Rectal smooth muscle tissue (tissue), 1 donor: Measurements from ENCODE around the gene PTGES2.

Source experiments
- H3K27ac ChIP-seq: one replicate; pipeline ENCODE4 v1.7.0; 2013; ENCODE audit warnings: low read depth, low read length, inconsistent platforms
- H3K27me3 ChIP-seq: one replicate; pipeline ENCODE4 v1.7.0; 2013; ENCODE audit warnings: low read length; ENCODE audit not compliant: control insufficient read depth, insufficient read depth
- H3K36me3 ChIP-seq: one replicate; pipeline ENCODE4 v1.7.0; 2013; ENCODE audit warnings: low read length; ENCODE audit not compliant: control insufficient read depth, insufficient read depth
- H3K4me1 ChIP-seq: one replicate; pipeline ENCODE4 v1.7.0; 2013; ENCODE audit warnings: low read length; ENCODE audit not compliant: control insufficient read depth, insufficient read depth
- H3K4me3 ChIP-seq: one replicate; pipeline ENCODE4 v1.7.0; 2013; ENCODE audit warnings: low read length
- H3K9ac ChIP-seq: one replicate; pipeline ENCODE4 v1.7.0; 2013; ENCODE audit warnings: low read length

Gene PTGES2

DNA sequence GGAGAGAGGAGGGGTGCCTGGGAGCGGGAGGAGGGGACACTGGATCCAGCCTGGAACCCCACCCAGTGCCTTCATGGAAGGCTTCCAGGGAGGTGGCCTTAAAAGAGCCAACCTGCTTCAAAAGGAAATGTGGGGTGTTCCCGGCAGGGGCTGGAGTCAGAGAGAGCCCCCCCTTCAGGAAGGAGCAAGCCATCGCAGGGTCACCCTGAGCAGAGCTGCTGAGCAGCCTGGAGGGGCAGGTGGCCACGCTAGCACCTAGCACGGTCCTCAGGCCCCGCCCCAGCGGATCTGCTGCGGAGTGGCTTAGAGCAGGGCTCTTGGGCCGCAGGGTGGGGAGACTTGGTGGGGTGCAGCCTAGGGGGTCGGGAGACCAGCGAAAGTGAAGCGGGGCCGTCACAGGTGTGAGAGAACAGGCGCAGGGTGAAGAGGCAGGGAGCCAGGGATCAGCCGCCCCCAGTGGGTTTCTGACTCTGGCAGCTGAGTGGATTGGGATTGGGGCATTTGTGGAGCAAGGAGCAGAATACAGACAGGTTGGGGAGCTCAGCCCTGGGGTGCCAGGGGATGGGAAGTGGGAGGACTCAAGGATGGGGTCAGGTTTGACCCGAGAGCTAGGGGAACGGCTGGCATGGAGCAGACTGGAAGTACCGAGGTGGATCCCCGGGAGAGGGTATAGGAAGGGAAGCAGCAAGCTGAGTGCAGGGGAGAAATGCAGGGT, 23.2 kb upstream of the PTGES2 start:
- Histone ChIP-seq H3K27ac (no peak overlapping the region), H3K27me3 (no peaks in the 10 kb centered on the region), H3K4me3 (no peak overlapping the region), H3K4me1 (no peaks in the 10 kb centered on the region), H3K9ac (no peak overlapping the region), H3K36me3 (no peaks in the 10 kb centered on the region)

DNA sequence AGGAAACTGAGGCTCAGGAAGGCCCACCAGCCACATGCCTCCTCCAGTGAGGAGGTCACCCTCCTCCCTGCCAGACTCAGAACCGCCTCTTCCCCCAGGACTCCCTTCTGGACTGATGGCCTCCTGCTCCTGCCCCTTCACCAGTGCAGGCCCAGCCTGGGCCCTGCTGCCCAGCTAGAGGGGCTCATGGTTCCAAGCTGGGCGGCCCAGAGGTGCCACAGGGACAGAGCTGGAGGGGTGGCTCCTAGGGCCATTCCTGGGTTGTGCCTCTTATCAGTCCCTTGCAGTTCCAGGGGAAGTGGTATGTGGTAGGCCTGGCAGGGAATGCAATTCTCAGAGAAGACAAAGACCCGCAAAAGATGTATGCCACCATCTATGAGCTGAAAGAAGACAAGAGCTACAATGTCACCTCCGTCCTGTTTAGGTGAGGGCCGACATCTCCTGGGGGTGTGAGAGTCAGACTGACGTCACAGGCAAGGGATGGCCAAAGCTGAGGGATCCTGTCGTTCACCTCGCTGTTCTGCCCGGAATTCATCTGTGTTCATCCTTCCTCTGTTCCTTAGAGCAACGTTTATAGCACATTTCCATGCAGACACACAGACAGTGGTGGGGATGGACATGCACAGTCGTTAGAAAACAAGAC, 22.5 kb upstream of the PTGES2 start:
- no peak overlapping the region for H3K9ac ChIP-seq
- H3K36me3 ChIP-seq: no peaks in the 10 kb centered on the region
- H3K4me3 ChIP-seq: no peak overlapping the region
- no peaks in the 10 kb centered on the region for H3K4me1 ChIP-seq
- no peak overlapping the region for H3K27ac ChIP-seq
- H3K27me3 ChIP-seq: no peaks in the 10 kb centered on the region

DNA sequence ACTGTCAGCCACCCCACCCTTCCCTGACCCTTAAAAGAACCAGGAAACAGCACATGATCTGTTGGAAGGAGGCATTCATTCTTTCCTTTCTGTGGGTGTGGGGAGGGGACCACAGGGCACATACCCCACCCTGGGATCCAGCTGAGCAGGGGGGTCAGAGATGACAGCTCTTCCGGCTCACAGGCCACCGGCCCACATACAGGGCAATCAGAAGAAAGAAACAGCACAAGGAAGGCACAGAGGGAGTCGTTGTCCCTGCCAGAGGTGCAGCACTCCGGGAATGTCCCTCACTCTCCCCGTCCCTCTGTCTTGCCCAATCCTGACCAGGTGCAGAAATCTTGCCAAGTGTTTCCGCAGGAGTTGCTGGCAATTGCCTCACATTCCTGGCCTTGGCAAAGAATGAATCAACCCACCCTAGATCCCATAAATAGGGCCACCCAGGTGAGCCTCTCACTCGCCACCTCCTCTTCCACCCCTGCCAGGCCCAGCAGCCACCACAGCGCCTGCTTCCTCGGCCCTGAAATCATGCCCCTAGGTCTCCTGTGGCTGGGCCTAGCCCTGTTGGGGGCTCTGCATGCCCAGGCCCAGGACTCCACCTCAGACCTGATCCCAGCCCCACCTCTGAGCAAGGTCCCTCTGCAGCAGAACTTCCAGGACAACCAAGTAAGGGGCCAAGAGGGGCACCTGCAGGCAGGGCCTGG, 21.6 kb upstream of the PTGES2 start, which contains the start of gene LCN2:
Gene LCN2 (plus strand): TSS at position 453 of the 701 bp plus-strand sequence. CDS start 73 bp downstream, at position 526.
- H3K36me3 ChIP-seq: no peaks in the 10 kb centered on the region
- no peak within 1 kb of the TSS for H3K27ac ChIP-seq
- no peaks in the 10 kb centered on the region for H3K4me1 ChIP-seq

DNA sequence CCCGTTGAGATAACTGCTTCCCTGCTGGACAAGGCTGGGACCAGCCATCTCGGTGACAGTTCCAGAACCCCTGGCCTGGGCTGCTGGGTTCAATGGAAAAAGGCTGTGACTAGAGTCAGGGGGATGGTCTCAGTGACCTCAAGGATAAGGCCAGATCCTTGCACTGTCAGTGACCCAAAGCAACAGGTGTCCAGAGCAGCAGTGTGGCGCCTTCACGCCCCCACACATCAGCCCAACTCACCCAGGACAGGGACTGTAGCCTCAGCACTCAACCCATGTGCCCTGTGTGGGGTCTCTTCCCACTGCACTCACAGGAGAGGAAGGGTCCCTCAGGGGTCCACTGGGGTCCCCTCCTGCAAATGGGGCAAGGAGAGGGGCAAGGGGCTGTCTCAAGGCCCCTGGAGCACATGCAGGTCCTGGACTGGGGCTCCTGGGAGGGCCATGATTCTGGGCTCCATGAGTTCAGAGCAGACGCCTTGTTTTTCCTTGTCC, 21.0 kb upstream of the PTGES2 start:
- Histone ChIP-seq H3K27ac (no peak overlapping the region), H3K9ac (no peak overlapping the region)

More for the DNA sequence above, 21.6 kb upstream of the PTGES2 start, which contains the start of gene LCN2:
- no peak within 1 kb of the TSS for H3K9ac ChIP-seq
- H3K4me3 ChIP-seq: no peak within 1 kb of the TSS
- no peaks in the 10 kb centered on the region for H3K27me3 ChIP-seq

DNA sequence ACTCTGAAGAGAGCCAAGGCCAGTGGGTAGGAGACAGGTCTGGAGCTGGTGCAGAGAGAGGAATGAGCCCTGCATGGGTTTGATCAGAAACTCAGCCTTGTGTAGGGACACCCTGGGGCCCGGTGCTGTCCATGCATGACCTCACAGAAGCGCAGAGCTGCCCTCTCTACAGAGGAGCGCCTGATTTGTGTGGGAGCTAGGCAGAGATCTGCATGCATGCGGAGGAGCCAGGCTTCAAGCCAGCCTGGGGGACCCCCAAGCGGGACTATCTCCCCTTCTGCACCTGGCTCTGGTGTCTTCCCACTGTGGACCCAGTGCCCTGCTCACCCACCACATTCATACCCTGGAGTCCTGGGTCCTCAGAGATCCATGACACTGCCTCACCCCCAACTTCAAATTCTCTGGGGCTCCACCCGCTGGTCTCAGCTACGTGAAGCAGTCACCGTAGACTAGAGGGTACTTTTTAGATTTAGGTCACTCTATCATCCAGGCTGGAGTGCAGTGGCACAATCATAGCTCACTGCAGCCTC, 19.1 kb upstream of the PTGES2 start:
- no peak overlapping the region for H3K4me3 ChIP-seq
- no peak overlapping the region for H3K9ac ChIP-seq
- no peak overlapping the region for H3K27ac ChIP-seq
- H3K27me3 ChIP-seq: no peaks in the 10 kb centered on the region
- H3K4me1 ChIP-seq: no peaks in the 10 kb centered on the region
- no peaks in the 10 kb centered on the region for H3K36me3 ChIP-seq

More for the DNA sequence above, 21.0 kb upstream of the PTGES2 start:
- Histone ChIP-seq H3K36me3 (no peaks in the 10 kb centered on the region), H3K27me3 (no peaks in the 10 kb centered on the region), H3K4me1 (no peaks in the 10 kb centered on the region), H3K4me3 (no peak overlapping the region)

DNA sequence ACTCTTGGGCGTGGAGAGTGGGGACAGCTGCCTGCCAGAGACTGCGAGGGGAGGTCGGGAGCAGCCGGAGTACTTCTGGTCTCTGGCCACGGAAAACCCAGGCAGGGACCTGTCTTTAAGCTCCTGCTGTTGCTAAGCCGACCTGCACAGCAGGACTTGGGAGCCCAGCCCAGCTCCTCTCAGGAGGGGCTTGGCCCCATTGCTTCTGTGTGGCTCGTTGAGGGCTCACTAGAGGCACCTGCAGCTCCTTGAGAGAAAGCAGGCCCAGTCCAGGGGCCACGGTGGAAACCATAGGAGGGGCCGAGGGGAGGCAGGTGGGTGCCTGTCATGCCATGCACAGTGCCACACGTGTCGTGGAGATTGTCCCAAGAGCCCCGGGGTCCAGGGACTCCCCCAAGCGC, 18.4 kb upstream of the PTGES2 start:
- H3K4me1 ChIP-seq: no peaks in the 10 kb centered on the region
- H3K9ac ChIP-seq: no peak overlapping the region
- H3K27ac ChIP-seq: no peak overlapping the region
- H3K4me3 ChIP-seq: no peak overlapping the region
- H3K36me3 ChIP-seq: no peaks in the 10 kb centered on the region
- H3K27me3 ChIP-seq: no peaks in the 10 kb centered on the region

DNA sequence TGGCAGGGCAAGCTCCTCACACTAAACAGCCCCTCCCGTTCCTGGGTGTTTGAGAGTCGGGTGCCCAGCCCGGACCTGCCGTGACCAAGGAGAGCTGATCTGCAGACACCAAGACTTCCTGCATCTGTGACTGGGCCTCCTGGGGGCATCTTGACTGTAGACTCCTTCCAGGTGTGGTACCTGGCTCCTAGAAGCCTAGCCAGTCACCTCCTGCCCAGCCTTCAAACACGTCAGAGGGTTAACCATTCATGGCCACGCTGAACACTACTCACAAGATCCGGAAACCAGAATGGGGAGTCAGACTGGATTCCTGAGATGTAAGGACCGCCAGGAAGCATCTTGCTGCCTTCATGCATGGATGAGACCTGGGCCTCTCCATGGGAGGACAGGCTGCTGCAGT, 18.0 kb upstream of the PTGES2 start:
- no peak overlapping the region for H3K27ac ChIP-seq

DNA sequence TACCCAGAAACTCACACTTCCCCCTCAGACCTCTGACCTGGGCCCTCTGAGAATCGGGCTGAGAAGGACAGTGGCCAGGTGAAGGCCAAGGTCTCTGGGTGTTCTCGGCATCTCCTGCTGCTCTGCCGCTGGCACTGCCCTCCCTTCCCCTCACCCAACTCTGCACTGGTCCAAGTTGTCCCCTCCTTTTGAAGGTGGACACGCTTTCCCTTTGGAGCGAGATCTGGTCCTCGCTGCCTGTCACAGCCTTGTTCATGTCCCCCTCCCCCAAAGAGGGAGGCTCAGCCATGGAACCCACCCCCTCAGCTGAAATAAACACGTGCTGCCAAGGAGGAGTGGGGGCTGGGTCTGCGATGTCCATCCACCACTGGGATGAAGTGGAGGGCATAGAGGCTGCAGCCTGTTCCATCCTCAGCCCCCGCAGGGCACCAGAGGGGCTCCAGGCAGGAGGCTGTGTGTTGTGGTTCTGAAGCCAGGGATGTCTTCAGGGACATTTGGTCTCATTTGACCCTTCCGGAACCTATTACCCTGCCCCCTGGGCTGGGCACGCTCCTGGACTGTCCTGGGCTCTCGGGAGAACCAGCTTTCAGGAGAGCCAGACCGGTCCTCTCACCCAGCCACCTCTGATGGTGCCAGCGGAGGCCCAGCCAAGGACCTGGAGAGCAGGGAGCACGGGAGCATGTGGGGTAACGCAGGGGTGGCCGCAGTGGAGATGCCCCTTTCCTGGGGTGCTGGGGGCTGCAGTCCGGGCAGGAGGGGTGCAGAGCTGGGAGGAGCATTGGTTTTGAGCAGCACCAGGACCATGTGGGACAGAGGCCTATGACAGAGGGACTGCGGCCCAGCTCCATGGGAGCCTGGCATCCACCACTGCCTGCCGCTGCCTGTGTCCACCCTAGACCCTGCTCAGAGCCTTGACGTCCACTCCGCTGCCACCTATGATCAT, 17.0 kb upstream of the PTGES2 start:
- Histone ChIP-seq H3K4me1 (no peaks in the 10 kb centered on the region), H3K4me3 (no peak overlapping the region), H3K36me3 (no peaks in the 10 kb centered on the region), H3K27ac (no peak overlapping the region), H3K9ac (no peak overlapping the region), H3K27me3 (no peaks in the 10 kb centered on the region)

More for the DNA sequence above, 18.0 kb upstream of the PTGES2 start:
- Histone ChIP-seq H3K9ac (no peak overlapping the region), H3K36me3 (no peaks in the 10 kb centered on the region), H3K4me3 (no peak overlapping the region), H3K27me3 (no peaks in the 10 kb centered on the region), H3K4me1 (no peaks in the 10 kb centered on the region)

DNA sequence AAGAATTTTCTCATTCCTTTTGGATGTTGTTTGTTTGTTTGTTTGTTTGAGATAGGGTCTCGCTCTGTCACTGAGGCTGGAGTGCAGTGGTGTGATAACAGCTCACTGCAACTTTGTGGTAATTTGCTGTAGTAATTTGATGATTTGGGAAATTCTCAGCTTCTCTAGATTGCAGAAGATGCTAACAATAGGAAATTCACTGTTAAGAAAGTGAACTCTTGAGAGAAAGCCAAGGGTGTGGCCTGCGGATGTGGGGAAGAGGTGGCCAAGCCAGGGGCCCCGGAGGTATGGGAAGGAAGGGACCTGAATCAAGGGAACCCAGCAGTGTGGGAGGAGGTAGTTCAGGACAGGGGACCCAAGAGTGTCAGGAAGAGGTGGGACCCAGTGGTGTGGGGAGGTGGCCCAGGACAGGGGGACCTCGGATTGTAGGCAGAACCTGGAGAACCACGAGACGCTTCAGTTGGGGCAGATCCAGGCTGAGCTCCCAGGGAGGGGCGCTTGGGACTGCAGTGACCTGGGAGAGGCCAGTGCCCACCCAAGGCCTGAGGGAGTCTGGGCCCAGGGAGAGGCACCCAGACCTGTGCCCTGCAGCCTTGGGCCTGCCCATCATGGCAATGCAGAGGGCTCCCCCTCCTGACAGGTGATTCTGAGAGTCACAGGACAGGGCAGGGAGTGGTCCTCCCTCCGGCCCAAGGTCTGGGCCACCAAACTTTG, 16.2 kb upstream of the PTGES2 start:
- Histone ChIP-seq H3K9ac (no peak overlapping the region), H3K27ac (no peak overlapping the region), H3K36me3 (no peaks in the 10 kb centered on the region), H3K27me3 (no peaks in the 10 kb centered on the region), H3K4me3 (no peak overlapping the region), H3K4me1 (no peaks in the 10 kb centered on the region)

DNA sequence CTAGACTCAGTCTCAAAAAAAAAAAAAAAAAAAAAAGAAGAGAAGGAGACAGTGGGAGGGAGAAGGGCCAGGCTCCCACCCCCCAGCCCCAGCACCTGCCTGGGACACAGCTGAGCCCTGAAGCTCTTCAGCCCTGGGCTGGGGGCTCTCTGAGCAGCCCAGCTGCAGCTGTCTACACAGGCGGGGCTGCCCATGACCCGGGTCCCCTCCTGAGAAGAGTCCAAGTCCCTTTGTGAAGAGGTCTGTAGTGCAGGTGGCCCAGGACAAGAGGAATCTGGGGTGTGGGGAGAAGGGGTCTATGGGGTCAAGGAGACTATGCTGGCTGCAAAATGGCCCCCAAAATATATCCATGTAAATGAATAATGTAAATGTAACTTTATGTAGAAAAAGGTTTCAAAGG, 15.1 kb upstream of the PTGES2 start:
- H3K27ac ChIP-seq: no peak overlapping the region
- no peaks in the 10 kb centered on the region for H3K36me3 ChIP-seq
- H3K9ac ChIP-seq: no peak overlapping the region
- no peaks in the 10 kb centered on the region for H3K27me3 ChIP-seq
- no peak overlapping the region for H3K4me3 ChIP-seq
- no peaks in the 10 kb centered on the region for H3K4me1 ChIP-seq

DNA sequence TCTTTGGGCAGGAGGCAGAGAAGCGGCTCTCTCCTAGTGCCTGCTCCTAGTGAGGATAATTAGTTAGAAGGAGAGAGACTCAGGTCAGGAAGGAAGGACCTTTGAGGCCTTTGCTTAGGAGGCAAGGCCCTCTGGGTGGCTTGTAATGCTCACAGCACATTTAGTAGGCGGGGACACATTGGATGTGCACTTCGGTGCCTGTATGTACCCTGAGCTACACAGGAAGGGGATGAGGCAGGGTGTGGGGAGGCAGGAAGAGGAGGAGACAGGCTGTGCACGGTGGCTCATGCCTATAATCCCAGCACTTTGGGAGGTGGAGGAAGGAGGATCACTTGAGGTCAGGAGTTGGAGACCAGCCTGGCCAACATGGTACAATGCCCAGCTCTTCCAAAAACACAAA, 14.5 kb upstream of the PTGES2 start:
- Histone ChIP-seq H3K9ac (no peak overlapping the region), H3K4me3 (no peak overlapping the region), H3K4me1 (no peaks in the 10 kb centered on the region), H3K27me3 (no peaks in the 10 kb centered on the region), H3K36me3 (no peaks in the 10 kb centered on the region), H3K27ac (no peak overlapping the region)
